GM18867 (cell line): Measurements from ENCODE around the gene KLHL5.
"Not testable (repeated sequence)": the region's sequence is repeated elsewhere in the genome, so short reads cannot be mapped to it uniquely, and the experiment has no call there.

Experiments used
- ATAC-seq: cut with Tn5 transposase; IDR thresholded peaks from one replicate; pipeline ENCODE4 v1.9.1; 2021; ENCODE audit warnings: mild to moderate bottlenecking, moderate library complexity; ENCODE audit not compliant: unreplicated experiment

The KLHL5 gene, protein sequence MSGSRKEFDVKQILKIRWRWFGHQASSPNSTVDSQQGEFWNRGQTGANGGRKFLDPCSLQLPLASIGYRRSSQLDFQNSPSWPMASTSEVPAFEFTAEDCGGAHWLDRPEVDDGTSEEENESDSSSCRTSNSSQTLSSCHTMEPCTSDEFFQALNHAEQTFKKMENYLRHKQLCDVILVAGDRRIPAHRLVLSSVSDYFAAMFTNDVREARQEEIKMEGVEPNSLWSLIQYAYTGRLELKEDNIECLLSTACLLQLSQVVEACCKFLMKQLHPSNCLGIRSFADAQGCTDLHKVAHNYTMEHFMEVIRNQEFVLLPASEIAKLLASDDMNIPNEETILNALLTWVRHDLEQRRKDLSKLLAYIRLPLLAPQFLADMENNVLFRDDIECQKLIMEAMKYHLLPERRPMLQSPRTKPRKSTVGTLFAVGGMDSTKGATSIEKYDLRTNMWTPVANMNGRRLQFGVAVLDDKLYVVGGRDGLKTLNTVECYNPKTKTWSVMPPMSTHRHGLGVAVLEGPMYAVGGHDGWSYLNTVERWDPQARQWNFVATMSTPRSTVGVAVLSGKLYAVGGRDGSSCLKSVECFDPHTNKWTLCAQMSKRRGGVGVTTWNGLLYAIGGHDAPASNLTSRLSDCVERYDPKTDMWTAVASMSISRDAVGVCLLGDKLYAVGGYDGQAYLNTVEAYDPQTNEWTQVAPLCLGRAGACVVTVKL

DNA sequence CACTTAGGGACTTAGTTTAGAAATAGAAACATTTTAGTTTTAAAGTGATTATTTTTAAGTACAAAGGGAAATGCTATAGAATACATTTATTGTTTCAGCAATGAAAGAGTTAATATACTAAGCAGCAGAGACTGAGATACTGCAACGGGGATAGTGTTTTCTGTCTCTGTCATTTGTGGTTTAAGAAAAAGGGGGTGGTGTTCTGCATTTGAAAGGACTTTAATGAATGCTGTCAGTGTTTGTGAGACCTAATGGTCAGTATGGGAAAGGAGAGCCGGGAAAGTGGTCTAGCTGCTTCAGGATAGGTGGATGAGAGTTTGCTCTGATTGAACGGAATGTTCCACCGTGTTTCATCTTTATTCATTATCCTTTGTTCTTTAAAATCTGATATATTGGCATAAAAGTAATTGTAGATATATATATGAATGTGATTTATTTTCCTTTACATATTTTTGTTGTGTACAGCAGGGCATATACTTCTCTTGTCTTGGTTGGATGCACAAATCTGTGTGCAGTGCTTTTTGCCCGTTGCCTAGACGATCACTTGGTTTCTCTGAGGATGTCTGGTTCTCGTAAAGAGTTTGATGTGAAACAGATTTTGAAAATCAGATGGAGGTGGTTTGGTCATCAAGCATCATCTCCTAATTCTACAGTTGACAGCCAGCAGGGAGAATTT, at the start of gene KLHL5:
Gene KLHL5 (plus strand): TSS at position 139 of the 676 bp plus-strand sequence. CDS start 421 bp downstream, at position 560.
- no peak for ATAC-seq

GRCh38 chr4:39014028-39014427, 48.0 kb upstream of the KLHL5 start:
- ATAC-seq, result no peak

GRCh38 chr4:39020130-39020529, 41.9 kb upstream of the KLHL5 start:
- ATAC-seq, result no peak

DNA sequence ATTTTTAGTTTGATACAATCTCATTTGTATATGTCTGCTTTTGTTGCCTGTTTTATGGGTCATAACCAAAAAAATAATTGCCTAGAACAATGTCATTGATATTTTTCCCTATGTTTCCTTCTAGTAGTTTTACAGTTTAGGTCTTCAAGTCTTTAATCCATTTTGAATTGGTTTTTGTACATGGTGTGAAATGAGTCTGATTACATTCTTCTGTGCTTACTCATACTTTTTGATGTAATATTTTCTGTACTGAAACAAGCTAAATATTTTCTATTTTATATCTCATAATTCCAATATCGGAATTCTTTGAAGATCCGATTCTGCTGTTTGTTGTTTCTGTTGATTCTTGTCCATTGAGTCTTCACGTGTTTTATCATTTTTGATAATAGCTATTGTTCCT, 40.4 kb upstream of the KLHL5 start:
- no peak for ATAC-seq

GRCh38 chr4:39022241-39022640, 39.8 kb upstream of the KLHL5 start:
- no peak for ATAC-seq

DNA sequence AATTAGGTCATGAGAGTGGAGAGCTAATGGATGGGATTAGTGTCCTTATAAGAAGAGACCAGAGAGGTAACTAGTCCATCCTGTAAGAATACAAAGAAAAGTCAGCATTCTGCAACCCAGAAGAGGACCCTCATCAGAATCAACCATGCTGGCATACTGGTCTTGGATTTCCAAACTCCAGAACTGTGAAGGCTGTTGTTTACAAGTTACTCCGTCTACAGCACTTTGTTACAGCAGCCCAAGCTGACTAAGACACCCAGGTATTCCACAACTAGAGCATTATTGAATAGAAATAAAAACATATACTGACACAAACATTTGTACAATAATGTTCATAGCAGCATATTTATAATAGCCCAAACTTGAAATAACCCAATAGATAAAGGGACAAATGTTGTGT, 39.0 kb upstream of the KLHL5 start:
- no peak for ATAC-seq

- ATAC-seq, result no peak
Measured at GRCh38 chr4:39024311-39024865, 37.6 kb upstream of the KLHL5 start.

GRCh38 chr4:39025552-39026085, 36.4 kb upstream of the KLHL5 start:
- ATAC-seq, result no peak

DNA sequence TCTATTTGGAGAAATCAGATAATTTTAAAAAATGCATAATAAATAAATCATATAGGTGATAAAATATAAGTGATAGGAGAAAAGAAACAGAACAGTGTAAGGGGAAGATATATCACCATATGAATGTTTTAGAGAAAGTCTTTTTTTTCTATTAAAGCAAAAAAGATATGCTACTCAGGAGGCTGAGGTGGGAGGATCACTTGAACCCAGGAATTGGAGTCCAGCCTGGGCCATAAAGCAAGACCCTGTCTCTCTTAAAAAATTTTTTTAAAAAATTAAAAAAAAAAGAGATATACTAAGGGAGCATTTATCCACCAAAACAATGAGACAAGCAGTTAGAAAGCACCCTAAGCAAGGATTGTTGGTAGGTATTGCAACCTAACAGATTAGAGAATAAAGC, 35.9 kb upstream of the KLHL5 start:
- ATAC-seq, result no peak

DNA sequence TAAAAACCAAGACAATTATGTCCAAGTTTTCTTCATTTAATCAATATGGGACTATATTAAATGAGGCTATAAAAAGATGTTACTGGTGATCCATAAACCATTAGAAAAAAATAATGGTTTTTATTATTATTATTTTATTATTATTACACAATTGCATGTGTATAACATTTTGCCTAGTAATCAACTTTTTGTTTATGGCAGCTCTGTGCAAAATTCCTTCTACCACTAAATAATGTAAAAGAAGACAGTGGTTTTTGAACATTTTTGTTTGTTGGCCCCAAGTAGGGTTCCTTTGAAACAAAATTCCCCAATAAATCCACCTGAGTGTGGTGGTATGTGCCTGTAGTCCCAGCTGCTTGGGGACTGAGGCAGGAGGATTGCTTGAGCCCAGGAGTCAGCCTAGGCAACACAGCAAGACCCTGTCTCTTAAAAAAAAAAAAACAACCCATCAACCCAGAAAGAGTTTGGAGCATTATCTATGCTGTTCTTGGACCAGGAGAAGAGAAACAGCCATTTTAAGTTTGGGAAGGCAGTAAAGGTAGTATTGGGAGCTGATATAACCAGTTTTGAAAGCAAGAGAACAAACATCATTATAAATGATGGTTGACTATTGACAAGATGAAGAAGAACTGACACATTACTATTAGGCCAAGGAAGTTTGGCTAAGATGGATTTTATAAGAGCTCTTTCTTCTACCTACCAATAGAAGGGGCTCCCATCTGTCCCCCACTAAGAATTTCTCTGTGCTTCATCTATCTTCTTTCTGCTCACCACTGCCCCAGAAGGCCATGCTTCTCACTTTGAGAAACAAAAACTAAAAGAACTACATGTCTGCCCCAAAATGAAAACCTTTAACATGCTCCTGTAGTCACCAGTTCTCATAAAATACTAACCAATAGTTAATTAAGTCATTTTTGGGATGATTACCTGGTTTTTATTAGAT, 32.0 kb upstream of the KLHL5 start:
- ATAC-seq, result peak; percentile 36

- no peak for ATAC-seq
Measured at GRCh38 chr4:39030725-39031124, 31.3 kb upstream of the KLHL5 start.

DNA sequence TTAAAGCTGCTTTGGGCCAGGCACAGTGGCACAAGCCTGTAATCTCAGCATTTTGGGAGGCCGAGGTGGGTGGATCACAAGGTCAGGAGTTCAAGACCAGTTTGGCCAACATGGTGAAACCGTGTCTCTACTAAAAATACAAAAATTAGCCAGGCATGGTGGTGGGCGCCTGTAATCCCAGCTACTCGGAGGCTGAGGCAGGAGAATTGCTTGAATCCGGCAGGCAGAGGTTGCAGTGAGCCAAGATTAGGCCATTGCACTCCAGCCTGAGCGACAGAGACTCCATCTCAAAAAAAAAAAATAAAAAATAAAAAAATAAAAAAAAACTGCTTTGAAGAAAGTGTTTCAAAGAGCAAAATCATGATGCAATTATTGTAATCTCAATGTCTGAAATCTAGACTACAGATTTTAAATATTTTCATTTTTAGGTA, 30.4 kb upstream of the KLHL5 start:
- not testable (repeated sequence) for ATAC-seq

GRCh38 chr4:39032218-39033085, 29.6 kb upstream of the KLHL5 start, which contains the start of gene TMEM156:
TSS of gene TMEM156 (minus strand) at chr4:39032409. CDS start at chr4:39032313, 96 bp downstream.
- ATAC-seq, result peak; percentile 72

DNA sequence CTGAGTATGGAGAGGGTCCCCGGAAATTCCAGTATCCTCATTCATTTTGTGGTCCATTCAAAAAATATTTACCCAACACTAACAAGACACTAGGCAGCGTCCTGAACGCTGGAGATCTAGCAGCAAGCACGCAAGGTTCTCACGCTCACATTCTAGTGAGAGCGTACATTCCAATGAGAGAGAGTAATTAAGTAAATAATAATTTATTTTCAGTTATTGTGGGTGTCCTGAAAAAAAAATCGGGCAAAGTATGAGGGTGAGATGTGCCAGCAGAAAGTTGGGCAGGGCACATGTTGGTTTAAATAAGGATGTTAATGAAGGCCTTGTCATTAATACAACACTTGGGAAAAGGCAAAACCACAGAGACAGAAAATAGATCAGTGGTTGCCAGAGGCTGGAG, 25.9 kb upstream of the KLHL5 start:
- ATAC-seq, result no peak

GRCh38 chr4:39037491-39037825, 24.6 kb upstream of the KLHL5 start:
- ATAC-seq, result no peak

DNA sequence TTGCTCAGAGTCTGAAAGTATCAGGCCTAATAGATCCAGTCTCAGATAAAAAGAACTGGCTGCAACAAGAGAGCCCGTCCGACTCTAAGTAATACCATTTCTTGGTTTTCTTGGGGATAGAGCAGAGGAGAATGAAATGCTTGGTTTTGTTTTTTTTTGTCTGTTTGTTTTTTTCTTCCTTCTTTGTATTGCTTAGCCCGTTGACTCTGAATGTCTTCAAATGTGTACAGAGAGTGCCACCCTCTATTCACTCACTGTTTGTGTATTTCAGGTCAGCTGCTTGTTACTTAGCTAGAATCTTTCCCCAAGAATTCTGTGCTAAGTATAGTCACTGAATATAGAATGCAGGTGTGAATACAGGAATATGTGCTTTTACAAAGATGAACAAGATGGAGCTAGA, 24.1 kb upstream of the KLHL5 start:
- no peak for ATAC-seq

DNA sequence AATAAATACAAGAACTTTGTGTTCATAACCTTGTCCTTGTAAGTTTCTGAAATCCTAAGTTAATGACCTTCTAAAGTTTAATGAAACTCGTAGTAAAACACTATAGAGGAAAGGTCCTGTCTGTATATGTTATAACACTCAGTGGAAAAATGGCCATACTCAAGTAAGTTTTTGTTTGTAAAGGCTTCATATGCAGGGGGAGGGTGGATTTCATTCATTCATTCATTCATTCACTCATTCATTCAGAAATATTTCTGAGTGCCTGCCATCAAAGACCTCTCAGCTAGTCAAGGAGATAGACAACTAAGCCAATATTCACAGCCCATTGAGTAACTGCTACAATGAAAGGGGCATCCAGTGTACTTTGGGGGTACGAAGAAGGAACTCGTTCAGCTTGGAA, 22.9 kb upstream of the KLHL5 start:
- no peak for ATAC-seq

DNA sequence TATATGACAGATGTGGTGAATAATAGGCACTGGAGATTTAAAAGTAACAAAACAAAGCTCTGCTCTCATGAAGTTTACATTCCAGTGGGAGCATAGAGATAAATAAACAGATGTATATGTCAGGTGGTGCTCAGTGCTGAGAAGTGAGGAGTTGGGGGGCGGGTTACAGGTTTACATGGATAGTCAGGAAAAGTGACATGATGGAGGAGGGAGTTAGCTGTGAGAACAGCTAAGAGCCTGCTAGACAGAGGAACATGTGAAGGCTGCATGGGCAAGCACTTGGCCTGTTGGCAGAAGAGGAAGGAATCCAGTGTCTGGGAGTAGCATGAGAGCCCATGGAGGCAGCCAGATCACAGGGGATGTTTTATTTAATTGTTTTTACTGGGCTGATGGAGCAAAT, 19.7 kb upstream of the KLHL5 start:
- no peak for ATAC-seq
